ENCODE results near the gene SETD3.

Gene SETD3

DNA sequence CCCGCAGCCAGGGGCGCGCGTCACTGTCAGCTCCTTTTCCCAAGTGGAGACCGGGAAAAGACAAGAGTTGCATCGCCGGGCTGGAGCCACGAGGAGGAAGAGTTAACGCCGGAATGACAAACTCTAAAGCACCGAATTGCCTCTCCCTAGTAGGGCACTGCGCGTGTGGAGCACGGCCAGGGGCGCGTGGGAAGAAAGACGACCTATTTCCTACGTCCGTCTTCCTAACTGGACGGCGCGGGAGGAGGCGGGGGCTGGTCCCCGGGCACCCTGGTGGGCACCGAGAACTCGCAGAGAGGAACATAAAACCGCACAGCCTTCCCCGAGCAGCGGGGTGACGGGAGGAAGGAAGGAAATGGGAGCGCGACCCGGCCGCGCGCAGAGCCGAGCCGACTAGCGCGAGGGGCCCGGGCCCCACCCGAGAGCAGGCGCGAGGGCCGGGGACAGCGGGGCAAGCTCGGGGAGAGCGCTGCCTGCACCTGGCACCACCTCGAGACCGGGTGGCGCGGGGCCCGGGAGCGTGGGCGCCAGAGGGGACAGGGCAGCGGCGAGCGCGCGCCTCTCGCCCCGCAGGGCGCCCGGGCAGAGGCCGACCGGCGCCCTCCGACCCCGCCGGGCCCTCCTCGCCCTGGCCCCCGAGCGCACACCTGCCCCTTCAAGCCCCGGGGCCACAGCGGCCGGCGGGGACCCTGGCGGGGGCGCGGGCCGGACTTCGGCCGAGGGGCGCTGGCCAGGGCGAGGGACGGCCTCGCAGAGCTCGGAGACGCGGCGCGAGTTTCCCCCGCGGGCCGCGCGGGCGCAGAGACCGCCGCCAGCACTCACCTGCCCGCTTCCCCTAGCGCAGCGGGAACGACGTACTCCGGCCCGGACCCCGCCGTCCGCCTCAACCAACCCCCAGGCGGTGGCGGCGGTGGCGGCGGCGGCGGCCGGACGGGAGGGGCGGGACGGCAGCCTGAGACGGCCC is at the start of gene SETD3:
SETD3 (minus strand) TSS at position 954 of the 964 bp plus-strand sequence. CDS start 15,054 bp downstream, outside the sequence.
- no peak for DNase-seq

DNA sequence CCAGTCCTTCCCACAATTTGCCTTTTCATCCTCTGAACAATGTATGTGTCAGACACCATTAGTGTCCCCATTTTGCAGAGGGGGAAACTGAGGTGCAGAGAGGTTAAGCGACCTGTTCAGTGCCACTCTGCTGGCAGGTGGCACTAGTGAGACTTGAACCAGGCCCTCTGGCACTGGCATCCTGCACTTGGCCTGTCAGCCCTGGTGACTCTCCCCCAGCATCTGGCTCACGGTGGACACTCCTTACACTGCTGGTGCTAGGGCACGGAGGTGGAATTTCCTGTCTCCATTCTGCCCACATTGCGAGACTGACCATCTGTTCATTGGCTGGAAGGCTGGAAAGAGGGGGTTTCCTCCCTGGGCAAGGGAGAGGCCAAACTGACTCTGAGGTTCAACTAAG is 49.2 kb upstream of the SETD3 start:
- no peak for DNase-seq

DNA sequence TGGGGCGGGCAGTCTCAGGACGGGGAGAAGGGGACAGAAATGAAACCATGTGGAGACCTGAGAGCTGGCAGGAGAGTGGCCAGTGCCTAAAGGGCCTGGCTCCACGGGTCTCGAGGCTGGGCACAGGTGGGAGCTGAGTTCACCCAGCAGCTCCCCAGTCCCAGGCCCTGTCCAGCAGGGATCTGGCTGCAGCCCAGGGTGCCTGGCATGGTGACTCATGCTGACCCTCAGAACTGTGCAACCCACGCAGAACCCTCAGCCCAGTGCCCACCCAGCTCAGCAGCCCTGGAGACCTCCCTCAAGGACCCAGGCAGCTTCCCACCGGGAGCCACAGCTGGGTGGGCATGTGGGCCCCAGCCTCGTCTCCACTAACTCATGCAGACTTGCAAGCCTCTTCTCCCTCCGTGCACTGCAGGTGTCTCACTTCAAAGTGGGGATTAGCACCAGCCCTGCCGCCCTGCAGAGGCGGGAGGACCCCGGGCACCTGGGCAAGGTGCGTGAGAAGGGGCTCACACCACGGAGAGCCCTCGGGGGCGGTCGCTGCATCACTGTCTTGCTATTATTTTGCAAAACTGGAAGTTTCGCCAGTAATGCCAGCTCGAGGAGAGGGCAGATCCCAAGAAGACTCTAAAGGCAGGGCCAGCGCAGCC is 46.9 kb upstream of the SETD3 start:
- no peak for DNase-seq

DNA sequence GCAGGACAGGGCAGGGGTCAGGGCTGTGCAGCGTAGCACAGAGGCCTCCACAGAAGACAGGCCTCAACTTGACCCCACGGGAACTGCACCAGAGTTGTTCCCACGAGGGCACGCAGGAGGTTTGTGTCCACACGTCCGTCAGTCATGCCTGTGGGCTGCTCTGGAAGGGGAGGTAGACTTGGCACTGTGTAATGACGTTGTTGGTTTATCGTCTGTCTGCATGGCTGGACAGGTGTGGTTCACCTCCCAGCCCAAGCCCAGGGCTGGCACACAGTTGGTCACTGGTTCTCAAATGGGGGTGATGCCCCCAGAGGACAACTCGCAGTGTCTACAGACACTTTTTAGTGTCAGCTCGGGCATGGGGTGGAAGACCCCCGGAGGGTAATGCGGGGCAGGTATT is 46.4 kb upstream of the SETD3 start:
- no peak for DNase-seq

DNA sequence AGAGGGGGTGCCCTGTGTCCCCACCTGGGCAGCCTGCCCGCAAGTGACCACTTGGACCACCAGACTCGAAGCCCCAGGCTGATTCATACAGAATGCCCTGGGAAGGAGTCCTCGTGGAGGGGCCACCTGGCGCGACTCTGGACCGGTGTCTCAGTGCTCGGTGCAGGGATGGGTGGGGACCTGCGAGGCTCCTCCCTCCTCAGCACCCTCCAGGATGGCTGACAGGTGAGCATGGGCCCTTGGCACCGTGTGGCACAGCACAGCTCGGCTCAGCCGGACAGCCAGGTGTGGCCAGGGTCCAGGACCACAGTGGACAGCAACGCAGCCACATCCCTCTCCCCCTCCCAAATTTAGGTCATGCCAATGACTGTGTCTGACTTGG is 45.0 kb upstream of the SETD3 start:
- no peak for DNase-seq

DNA sequence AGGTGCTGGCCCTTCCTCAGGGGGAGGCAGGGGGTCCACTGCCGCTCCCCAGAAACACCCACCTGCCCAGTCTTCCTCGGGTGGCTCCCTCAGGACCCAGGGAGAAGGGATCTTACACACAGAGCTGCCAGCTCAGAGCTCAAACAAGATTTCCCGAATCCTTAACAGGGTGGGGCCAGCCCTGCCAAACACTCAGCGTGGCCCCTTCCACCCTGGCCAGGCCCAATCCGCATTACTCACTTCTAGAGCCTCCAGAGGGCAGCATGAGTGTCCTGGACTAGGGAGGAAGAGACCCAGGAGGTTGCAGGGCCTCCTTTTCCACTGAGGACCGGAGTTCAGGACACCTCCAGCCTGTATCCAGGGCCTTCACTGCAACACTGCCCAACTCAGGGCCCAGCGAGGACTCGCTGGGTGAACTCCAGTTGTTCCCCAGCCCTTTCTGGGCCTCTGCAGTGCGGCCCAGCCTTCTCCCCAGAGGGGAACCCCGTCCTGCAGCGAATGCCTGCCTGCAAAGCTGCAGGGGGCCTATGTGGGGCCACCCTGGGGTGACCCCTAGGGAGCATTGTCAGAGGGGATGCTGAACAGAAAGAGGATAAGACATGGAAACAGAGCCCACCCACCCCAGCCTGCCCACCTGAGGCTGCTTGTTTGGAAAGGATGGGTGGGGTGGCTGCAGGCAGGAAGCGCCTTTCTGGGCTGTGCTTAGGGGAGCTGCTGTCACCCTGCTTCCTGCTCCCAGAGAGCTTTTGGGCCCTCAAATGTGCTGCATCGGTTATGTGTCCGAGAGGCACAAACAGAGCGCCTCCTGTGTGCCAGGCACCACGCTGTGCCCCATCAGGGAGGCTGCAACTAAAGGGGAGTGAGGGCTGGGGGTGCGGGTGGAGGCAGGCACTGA is 44.4 kb upstream of the SETD3 start:
- DNase-seq = no peak

- DNase-seq = no peak
These were observed 43.5 kb upstream of the SETD3 start for GRCh38 chr14:99524091-99524661.

GRCh38 chr14:99523704-99524055 is 43.0 kb upstream of the SETD3 start:
- DNase-seq = no peak

DNA sequence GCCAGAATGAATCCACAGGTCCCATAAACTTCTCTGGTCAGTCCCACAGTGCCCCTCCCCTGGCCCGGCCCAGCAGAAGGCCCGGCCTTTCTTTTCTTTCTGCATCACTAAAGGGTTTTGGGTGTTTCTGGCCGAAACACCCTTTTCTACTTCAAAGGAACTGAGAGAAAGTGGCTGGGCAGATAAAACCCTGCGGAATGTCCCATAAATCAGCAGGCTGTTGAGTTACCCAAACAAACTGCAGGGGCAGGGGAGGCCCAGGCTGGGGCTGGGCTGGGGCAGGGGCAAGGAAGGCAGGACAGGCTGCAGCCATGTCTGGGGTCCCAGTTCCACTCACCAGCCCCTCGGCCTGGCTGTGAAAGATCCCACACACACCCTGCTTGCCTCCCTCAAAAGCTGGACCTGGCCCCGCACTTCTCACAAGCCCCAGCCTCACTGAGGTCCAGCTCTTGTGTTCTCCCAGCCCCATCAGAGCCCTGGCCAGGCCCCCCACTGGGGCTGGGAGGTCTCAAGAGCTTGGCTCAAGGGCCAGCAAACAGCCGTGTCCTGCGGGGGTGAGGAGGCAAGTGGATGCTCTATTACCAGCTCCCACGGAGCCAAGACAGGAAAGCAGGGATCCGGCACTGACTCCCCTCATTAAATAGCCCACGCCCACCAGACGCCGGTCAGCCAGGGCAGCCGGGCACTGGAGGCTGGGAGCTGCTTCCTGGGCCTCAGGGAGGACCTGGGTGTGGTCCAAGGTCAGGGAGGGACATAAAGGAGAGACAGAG is 42.5 kb upstream of the SETD3 start:
- no peak for DNase-seq

- DNase-seq = peak; percentile 17
These were observed 41.8 kb upstream of the SETD3 start for GRCh38 chr14:99522457-99522891.

GRCh38 chr14:99522025-99522401 is 41.4 kb upstream of the SETD3 start:
- DNase-seq = no peak

DNA sequence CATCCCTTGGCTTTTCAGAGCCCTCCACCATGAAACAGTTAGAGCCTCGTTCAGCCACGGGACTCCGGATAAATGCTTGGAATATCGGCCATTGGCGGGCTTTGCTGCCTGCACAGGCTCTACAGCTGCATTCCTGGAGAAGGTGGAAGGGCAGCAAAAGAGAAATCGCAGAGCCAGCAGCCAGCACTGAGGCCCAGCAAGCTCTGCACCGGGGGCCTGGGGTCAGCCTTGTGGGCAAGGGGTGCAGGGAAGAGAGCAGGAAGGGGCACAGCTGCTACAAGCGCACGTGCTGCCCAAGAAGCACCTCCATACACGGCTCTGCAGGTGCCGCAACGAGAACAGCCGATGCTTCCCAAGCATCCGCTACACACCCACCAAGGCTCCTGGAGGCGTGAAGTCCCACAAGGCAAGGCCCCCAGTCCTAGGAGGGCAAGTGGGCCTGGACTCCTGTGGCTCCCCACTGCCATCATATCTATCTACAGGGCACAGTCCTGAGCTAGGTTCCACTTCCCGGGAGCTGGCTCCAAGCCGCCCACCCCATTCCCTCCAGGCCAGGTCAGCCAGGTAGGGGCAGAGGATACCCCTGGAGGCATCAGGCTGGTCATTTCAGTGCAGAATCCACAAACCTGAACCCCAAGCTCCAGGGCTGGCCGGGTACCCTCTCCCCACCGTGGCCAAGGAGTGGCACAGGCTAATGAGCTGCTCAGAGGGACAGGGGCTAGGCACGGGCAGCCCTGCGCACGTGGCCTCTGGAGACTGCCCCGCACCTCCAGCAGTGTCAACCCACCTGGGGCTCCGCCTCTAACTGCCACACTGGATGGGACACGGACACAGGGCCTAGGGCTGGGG is 40.7 kb upstream of the SETD3 start:
- no peak for DNase-seq

- DNase-seq = no peak
These were observed 40.0 kb upstream of the SETD3 start for GRCh38 chr14:99520571-99521081.

GRCh38 chr14:99519931-99520421 is 39.3 kb upstream of the SETD3 start:
- DNase-seq = no peak

- no peak for DNase-seq
These were observed 38.8 kb upstream of the SETD3 start for GRCh38 chr14:99519347-99519881.

GRCh38 chr14:99518441-99519346 is 38.0 kb upstream of the SETD3 start:
- peak; percentile 51 for DNase-seq

- no peak for DNase-seq
These were observed 37.2 kb upstream of the SETD3 start for GRCh38 chr14:99517643-99518381.

GRCh38 chr14:99516871-99517642 is 36.4 kb upstream of the SETD3 start:
- no peak for DNase-seq
